Measurements from ENCODE around the gene TMEM178B. TPM values are rescaled to one million over a fixed set of nuclear protein-coding genes. Genes with fewer than 3 reads are reported as not detected.

The TMEM178B gene
- total RNA-seq, 1 donor from 2014 or later, result 19.7 TPM

DNA sequence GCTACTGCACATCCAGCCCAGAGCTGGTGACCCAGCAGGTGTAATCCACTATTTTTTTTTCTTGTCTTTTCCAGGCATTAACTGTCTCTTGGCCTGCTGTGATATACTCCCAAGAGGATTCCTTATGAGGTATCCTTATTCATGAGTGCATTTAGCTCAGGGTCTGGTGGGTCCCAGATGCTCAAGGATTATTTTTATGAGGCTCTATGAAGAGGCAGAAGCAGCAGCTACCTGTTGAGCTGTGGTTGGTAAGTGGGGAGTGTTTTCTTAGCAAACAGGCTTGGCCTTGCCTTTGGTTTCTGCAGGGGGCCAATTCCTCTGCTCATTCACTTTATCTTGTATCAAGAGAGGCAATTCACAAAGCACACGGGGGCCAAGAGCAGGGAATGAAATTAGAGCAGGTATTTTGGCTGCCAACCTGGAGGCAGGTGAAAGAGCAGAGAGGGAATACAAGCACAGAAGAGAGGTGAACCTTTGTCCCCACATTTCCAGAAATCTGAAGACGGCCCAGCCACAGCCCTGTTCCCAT, 221.6 kb downstream of the TMEM178B start:
- no peak overlapping the region for H3K27ac Mint-ChIP-seq (ENCODE audit: unreplicated experiment)
- TF ChIP-seq, protein P1, sequence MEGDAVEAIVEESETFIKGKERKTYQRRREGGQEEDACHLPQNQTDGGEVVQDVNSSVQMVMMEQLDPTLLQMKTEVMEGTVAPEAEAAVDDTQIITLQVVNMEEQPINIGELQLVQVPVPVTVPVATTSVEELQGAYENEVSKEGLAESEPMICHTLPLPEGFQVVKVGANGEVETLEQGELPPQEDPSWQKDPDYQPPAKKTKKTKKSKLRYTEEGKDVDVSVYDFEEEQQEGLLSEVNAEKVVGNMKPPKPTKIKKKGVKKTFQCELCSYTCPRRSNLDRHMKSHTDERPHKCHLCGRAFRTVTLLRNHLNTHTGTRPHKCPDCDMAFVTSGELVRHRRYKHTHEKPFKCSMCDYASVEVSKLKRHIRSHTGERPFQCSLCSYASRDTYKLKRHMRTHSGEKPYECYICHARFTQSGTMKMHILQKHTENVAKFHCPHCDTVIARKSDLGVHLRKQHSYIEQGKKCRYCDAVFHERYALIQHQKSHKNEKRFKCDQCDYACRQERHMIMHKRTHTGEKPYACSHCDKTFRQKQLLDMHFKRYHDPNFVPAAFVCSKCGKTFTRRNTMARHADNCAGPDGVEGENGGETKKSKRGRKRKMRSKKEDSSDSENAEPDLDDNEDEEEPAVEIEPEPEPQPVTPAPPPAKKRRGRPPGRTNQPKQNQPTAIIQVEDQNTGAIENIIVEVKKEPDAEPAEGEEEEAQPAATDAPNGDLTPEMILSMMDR (conservative IDR thresholded peaks at IDR 0.05), result no peak
- H3K27me3 Mint-ChIP-seq (ENCODE audit: low read depth), result no peaks in the 10 kb centered on the region
- peaks cover 12% of the 10 kb centered on the region for H3K4me1 Mint-ChIP-seq
- H3K36me3 Mint-ChIP-seq (ENCODE audit: low read depth), result peaks cover 7% of the 10 kb centered on the region
- DNase-seq (ENCODE audit: low read depth, low spot score), result no peak
- H3K9me3 Mint-ChIP-seq, result no peaks in the 10 kb centered on the region
- no peak overlapping the region for H3K4me3 Mint-ChIP-seq

DNA sequence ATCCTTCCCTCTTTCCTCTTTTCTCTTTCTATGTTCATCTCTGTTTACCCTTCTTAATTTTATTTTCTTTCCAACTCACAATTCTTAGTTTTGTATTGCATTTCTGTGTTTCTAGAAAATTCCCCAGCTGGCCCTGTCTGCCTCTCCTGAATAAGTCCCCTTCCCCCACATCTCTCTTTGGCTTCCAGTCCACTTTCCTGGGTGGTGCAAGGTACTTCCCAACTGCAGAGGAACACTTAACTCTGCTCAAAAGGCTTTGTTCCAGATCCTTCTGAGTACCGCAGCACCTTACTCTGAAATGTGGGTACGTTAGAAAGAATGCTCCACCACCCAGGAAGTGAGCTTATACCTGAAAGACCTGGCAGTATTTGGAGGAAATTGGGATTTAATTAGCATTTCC, 227.0 kb downstream of the TMEM178B start:
- no peaks in the 10 kb centered on the region for H3K4me1 Mint-ChIP-seq
- H3K27ac Mint-ChIP-seq (ENCODE audit: unreplicated experiment), result no peak overlapping the region
- no peak for DNase-seq (ENCODE audit: low read depth, low spot score)
- peaks cover 7% of the 10 kb centered on the region for H3K36me3 Mint-ChIP-seq (ENCODE audit: low read depth)
- H3K27me3 Mint-ChIP-seq (ENCODE audit: low read depth), result no peaks in the 10 kb centered on the region
- TF ChIP-seq, protein P1 (conservative IDR thresholded peaks at IDR 0.05), result no peak
- no peak overlapping the region for H3K4me3 Mint-ChIP-seq
- H3K9me3 Mint-ChIP-seq, result no peaks in the 10 kb centered on the region

DNA sequence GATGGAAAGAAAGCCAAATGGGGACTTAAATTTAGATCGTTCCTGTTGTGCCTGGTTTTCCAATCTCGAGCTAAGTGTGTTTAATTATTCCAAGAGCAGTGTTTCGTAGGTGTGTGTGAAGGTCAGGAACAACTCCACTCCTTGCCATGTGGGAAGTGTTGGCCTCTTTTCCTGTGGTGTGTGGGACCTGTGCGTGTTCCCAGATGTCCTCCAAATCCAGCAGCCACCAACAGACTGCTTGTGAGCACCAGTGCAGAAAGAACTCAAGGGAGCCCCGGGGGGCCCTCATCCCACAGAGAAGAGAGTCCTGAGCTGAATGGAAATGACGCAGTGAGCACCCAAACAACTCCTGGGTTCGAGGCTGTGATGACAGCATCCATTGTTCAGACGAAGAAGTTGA, 227.7 kb downstream of the TMEM178B start:
- Mint-ChIP-seq H3K4me3 (no peak overlapping the region), H3K9me3 (no peaks in the 10 kb centered on the region), H3K27me3 (ENCODE audit: low read depth) (no peaks in the 10 kb centered on the region), H3K27ac (ENCODE audit: unreplicated experiment) (no peak overlapping the region), H3K36me3 (ENCODE audit: low read depth) (peaks cover 7% of the 10 kb centered on the region), H3K4me1 (no peaks in the 10 kb centered on the region)
- TF ChIP-seq, protein P1 (conservative IDR thresholded peaks at IDR 0.05), result no peak
- DNase-seq (ENCODE audit: low read depth, low spot score), result no peak

DNA sequence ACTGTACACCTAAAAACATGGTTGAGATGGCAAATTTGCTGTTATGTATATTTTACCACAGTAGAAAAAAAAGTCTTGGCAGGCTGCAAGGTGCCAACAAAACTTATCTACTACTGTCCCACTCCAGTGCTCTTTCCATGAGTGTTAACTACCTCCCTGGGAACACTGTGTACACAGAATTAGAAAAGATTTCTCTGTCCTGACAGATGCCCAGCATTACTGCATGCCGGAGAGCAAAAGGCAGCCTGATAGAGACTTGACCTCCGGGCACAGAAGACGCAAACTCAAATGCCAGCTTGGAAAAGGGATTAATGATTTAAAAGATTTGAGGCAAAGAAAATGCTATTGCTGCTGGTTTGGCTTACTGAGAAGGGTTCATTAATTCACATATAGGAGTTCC, 228.8 kb downstream of the TMEM178B start:
- DNase-seq (ENCODE audit: low read depth, low spot score), result no peak
- Mint-ChIP-seq H3K27me3 (ENCODE audit: low read depth) (no peaks in the 10 kb centered on the region), H3K27ac (ENCODE audit: unreplicated experiment) (no peak overlapping the region), H3K9me3 (no peaks in the 10 kb centered on the region), H3K4me3 (no peak overlapping the region), H3K36me3 (ENCODE audit: low read depth) (peaks cover 7% of the 10 kb centered on the region), H3K4me1 (no peaks in the 10 kb centered on the region)
- TF ChIP-seq, protein P1 (conservative IDR thresholded peaks at IDR 0.05), result no peak

DNA sequence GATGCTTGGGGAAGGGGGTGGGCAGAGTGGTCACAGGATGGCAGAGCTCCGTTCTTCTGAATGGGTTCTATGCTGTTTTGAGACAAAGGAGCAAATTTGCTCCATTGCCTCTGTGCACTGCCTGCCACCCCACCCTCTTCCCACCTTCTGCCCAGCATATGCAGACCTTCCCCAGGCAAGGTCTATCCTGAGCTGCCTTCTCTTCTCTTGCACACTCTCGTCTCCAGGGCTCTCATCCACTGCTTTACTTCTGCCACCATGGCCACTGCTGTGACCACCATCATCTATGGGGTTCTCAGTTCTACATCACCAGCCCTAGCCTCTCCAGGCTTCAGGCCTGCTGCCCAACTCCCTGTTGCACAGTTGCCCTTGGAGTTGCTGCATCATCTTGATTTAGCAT, 230.4 kb downstream of the TMEM178B start:
- Mint-ChIP-seq H3K27me3 (ENCODE audit: low read depth) (no peaks in the 10 kb centered on the region), H3K36me3 (ENCODE audit: low read depth) (no peaks in the 10 kb centered on the region), H3K27ac (ENCODE audit: unreplicated experiment) (no peak overlapping the region), H3K4me1 (no peaks in the 10 kb centered on the region), H3K4me3 (no peak overlapping the region), H3K9me3 (no peaks in the 10 kb centered on the region)
- no peak for DNase-seq (ENCODE audit: low read depth, low spot score)
- TF ChIP-seq, protein P1 (conservative IDR thresholded peaks at IDR 0.05), result no peak
